NCI-H187 (cell line): ENCODE data around the gene HHAT.
"Not testable (repeated sequence)": the region's sequence is repeated elsewhere in the genome, so short reads cannot be mapped to it uniquely, and the experiment has no call there.

Experiments
- DNase-seq, 2 experiments: peaks; one replicate each; lab custom pipeline; 2025; lab: John Stamatoyannopoulos, UW

HHAT gene

DNA sequence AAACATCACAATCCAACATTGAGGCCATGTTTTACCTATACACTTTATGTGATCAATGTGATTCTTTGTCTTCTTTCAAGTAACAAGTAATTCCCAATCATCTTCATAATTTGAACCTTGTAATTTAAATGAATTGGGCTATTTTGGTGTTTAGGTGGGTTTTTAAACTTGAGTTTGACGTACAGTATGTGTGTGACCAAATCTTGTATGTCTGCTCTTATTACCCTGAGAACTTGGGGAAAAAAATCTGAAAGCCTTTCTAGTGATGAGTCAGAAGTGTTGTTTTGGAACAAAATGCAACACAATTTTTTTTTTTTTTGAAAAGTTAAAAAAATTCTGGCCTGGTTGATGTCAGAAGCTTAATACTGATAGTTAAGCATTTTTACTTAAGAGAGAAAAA, 68.5 kb downstream of the HHAT start:
- no peak for DNase-seq

DNA sequence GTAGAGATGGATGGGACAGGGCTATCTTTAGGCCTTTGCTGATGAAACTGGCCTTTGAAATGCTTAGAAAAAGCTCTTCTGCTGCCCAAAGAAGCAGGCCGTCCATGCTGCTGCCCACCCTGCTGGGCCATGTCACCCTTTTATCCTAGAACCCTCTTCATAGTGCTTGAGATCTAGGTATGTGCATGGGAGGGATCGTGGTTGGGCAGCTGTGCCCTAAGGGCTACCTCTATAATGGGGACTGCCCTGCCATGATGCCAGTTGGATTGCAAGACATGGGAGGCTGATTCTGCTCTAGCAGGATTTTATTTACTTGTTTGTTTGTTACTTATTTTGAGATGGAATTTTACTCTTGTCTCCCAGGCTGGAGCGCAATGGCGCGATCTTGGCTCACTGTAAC, 69.0 kb downstream of the HHAT start:
- no peak for DNase-seq

DNA sequence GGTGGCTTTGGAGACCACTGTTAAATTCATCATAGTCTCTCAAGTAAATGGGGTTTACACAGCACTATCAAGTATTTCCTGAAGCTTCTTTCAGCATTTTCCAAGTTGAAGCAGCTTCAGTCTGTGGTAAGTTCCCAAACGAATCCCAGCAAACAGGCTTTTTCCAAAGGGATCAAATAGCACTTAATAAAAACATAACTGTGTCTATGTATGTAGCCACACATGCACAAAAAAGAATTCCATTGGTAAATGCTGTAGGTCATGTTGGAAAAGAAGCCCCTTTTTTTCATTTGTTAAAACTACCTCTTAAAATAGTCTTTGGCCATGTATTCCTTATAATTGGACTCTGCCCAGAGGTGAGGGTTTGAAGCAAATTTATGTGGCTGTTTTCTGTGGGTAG, 69.8 kb downstream of the HHAT start:
- DNase-seq, result no peak

DNA sequence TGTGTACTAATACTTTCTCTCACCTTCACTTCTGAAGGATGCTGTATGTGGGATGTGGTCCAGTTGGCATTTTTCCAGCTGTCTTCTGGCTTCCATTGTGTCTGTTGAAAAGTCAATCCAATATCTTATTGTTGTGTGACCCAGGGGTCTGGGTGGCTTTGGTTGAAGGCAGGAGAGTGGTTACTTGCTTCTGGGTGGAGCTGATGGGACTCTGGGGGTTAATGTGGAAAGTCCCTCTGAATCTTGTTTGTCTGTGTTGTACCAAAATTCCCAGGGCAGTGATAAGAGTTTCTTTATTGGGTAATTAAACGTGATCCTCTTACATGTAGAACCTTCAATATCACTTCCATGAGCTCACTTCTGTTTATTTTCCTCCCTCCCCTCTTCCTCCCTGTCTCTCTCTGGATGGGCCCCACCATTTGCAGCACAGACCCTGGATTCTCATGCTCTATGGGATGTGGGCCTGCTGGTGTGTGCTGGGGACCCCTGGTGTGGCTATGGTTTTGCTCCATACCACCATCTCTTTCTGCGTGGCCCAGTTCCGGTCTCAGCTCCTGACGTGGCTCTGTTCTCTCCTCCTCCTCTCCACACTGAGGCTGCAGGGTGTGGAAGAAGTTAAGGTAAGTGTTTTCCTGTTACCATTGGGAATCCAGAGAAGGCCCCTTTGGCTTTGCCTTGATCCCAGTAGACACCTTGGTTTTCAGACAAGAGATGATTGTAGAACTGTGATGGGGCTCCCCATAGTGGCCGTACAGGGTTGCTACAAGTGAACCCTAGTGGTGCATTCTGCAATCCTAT, 71.5 kb downstream of the HHAT start:
- no peak for DNase-seq

DNA sequence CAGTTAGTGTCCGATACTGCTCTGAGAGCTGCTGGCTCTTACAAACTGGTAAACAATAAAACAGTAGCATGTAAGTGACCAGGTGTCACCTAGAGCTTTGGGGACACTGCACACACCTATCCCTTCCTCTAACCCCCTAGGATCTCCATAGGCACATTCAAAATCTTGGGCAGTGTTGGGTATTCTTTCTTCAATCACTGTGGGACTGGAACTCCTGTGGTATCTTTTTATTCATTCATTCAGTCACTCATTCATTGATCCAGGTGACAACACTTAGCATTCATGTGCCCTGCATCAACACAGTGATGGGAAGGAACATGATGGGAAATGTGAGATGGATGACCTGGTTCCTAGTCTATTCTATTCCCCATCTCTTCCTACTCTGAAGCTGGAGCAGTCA, 73.9 kb downstream of the HHAT start:
- no peak for DNase-seq

DNA sequence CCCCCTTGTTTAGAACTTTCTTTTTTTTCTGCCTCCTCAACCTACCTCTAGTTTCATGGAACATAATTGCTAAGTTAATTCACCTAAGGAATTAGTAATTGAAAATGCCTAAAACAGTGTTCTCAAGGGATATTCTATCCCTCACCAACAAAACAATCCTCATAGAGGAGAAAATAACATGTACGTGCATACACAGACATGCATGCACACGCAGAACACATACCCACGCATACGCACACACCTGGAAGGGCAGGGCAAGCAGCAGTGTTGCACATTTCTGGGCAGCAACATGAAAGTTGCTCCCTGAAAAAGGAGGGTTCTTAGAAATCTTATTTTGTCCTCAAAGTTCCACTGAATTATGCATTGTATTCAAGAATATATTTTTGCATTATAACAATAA, 76.6 kb downstream of the HHAT start:
- no peak for DNase-seq

DNA sequence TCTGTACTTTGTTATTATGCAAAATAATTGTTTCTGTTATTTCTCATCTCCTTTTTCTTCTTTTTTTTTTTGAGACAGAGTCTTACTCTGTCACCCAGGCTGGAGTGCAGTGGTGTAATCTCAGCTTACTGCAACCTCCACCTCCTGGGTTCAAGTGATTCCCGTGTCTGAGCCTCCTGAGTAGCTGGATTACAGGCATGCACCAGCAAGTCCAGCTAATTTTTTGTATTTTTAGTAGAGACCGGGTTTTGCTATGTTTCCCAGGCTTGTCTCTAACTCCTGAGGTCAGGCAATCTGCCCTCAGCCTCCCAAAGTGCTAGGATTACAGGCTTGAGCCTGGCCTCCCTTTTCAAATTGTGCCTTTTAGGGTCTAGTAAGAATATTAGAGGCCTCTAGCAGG, 77.6 kb downstream of the HHAT start:
- DNase-seq, result not testable (repeated sequence)

DNA sequence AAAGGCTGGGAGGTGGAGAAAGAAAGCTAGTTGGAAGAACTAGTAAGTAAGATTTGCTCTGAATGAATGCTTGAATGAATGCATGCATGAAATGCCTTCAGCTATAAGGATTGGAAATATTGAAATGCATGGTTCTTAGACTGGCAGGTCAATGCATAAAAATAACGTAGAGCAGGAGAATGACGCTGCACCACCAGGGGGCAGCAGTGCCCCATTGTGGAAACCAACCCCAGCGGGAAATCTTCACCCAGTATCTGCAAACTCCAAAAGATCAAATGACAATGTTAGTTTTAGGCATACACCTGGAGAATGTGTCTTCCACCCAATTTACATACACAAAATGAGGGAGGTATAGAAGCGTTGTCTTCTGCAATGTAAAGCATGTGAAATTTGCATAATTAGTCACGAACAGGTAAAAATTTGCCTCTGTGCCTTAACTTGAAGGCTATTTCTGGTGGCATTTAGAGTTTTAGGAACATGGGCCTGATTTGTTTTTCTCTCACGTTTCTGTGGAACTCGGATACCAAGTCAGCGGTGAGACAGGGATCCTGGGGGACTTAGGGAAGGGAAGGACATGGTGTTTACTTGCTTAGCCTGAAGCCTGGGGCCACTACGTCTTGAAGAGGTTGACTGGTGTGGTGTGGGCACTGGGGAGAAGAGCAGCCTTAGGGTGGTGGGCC, 78.6 kb downstream of the HHAT start:
- DNase-seq, result peak; percentile 13 to 25

DNA sequence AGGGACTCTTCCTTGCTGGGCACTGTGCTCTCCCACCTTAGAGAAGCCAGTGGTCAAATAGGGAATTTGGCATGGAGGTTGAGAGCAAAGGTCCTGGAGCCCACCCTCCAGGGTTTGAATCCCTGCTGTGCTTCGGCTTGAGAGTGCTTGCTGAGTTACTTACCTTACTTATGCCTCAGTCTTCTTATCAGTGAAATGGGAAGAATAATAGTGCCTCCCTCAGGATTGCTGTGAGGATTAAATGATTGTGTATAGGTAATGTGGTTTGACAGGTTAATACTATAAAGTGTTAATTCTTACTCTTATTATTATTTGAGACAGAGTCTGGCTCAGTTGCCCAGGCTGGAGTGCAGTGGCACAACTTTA, 79.2 kb downstream of the HHAT start:
- DNase-seq, result no peak

DNA sequence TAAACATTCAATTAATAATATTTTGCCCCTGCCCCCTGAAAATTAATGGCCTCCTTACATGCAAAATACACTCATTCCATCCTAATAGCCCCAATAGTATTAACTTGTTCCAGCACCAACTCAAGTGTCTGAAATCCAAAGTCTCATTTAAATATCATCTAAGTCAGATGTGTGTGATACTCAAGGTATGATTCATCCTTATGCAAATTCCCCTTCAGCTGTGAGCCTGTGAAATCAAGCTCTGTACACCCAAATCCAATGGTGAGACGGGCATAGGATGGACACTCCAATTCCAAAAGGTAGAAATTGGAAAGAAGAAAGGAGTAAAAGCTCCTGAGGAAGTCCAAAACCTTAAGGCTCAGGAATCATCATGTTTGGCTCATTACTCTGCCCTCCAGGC, 83.5 kb downstream of the HHAT start:
- DNase-seq, result no peak

DNA sequence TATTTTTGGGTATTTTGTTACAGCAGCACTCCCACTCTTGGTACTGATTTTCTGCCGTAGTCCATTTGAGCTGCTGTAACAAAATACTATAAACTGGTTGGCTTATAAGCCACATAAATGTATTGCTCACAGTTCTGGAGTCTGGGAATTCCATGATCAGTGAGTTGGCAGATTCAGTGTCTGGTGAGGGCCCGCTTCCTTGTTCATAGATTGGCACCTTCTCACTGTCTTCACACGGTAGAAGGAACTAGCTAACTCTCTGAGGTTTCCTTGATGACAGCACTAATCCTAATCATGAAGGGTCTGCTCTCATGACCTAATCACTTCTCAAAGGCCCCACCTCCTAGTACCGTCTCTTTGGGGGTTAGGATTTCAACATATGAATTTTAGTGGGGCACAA, 85.2 kb downstream of the HHAT start:
- DNase-seq, result no peak

DNA sequence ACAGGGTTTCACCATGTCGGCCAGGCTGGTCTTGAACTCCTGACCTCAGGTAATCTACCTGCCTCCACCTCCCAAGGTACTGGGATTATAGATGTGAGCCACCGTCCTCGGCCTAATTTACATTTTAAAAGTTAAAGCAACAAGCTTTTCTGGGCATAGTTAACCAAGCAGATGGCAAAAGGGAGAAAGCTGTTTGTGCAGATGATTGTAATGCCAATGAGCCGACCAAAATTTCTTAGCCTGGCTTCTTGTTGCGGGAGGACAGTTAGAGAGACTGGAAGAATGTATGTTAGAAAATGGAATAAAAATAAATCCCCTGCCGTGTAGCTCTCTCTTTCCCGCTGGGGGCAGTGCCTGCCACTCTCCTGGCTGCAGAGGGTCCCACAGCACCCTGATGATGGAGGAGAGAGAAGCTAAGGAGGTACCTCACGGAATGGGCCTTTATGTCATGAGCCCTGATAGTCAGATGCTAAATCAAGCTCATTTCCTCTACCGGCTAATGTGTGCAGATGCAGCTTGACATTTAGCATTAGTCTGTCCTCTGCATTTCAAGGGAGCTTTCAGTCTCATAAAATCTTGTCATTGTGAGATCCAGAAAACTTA, 87.2 kb downstream of the HHAT start:
- no peak for DNase-seq

DNA sequence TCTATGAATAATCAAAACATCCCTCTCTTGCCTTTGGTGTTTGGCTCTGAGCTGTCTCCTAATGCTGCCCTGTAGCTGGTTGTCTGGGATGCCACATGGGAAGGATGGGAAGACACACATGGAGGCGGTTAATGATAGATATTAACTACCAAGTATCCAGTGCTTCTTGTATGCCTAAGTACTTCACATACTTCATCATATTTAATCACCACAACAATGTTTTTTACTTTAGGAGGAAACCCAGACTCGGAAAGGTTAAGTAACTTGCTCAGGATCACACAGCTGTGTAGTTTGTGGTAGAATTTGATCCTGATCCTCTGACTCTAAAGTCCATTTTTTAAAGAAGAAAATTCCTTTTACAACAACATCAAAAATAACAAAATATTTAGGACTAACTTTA, 88.0 kb downstream of the HHAT start:
- DNase-seq, result no peak

DNA sequence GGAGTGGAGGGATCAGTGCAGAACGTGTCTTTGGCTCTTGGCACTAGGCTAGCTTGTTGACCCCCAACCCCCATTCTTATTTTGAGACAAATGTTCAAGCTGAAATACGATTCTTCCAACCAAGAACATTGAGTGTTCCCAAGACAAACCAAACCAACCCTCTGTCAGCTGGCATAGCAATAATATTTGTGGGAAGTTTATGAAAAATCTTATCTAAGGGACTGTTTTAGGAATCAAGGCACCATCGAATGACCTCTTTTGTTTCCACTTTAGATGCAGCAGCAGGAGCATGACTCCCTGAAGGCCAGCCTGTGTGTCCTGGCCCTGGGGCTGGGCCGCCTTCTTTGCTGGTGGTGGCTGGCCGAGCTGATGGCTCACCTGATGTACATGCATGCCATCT, 89.2 kb downstream of the HHAT start:
- DNase-seq, result no peak

DNA sequence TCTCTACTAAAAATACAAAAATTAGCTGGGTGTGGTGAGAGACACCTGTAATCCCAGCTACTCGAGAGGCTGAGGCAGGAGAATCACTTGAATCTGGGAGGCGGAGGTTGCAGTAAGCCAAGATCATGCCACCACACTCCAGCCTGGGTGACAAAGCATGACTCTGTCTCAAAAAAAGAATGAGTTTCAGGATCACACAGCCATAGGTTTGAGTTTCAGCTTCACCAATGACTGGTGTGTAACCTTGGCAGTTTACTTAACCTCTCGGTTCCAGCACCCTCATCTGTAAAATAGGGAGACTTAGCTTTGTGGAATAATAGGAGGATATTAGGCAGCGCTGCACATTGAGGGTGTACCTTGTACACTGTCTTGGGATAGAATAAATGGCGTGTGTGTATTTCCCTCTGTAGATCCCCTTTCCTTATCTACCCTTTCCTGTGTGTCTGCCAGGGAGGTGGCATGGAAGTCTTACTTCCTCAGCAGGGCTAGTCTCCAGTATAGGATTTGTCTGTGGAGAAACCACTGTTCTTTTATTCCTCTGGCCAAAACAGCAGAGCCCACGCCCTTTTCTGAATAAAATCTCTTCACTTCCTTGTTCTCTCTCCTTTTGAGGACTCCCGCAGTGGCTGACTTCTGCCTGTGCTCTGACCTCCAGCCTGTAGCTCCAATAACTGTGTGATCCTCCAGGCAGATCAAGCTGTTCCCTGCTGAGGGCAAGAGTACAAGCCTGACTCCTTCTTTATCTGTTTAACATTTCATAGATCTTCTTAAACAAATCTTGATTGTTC, 90.4 kb downstream of the HHAT start:
- no peak for DNase-seq

DNA sequence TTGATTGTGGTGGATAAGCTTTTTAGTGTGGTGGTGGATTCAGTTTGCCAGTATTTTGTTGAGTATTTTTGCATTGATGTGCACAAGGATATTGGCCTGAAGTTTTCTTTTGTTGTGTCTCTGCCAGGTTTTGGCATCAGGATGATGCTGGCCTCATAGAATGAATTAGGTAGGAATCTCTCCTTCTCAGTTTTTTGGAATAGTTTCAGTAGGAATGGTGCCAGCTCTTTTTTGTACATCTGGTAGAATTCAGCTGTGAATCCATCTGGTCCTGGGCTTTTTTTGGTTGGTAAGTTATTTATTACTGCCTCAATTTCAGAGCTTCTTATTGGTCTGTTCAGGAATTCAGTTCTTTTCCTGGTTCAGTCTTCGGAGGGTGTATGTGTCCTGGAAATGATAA, 98.0 kb downstream of the HHAT start:
- DNase-seq, result not testable (repeated sequence)

DNA sequence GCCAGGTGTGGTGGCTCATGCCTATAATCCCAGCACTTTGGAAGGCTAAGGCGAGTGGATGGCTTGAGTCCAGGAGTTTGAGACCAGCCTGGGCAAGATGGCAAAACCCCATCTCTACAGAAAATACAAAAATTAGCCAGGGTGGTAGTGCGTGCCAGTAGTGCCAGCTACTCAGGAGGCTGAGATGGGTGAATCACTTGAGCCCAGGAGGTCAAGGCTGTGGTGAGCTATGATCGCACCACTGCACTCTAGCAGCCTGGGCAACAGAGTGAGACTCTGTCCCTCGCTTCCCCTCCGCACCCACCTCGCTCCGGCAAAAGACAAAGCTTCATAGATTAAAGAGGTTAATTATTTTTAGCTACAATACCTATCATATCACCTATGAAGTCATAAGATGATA, 100.0 kb downstream of the HHAT start:
- no peak for DNase-seq

DNA sequence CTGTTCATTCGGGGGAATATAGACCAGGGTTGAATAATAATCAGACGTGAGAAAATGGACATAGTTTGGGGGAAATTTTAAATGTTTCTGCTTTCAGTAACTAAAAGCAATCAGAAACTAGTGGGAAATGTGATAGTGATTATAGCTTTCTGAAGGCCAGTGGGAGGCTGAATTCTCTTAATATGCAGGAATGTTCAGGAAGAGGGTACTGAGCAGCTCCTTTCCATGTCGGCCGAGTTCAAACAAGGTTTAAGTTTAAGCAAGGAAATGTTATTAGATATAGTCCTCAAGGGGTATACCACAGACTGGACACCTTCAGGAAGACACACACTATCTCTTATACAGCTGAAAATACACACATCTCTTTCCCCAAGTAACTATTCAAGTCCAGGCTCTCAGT, 105.5 kb downstream of the HHAT start:
- no peak for DNase-seq

DNA sequence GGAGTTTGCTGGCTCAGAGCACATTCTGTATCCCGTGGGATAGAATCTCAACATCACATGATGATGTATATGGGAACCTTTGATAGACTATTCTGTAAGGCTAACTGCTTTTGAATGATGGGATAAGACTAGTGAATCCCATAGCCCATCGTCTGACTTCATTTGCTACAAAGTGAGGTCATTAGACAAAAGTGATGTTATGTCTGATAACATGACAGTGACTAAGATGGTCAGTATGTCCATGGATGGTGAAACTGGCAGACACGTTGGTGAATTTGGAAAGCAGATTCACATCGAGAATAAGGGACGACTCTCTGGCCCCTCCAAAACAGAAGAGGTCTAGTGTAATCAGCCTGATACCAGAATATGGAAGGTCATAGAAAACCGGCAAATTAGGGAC, 108.4 kb downstream of the HHAT start:
- DNase-seq, result no peak

DNA sequence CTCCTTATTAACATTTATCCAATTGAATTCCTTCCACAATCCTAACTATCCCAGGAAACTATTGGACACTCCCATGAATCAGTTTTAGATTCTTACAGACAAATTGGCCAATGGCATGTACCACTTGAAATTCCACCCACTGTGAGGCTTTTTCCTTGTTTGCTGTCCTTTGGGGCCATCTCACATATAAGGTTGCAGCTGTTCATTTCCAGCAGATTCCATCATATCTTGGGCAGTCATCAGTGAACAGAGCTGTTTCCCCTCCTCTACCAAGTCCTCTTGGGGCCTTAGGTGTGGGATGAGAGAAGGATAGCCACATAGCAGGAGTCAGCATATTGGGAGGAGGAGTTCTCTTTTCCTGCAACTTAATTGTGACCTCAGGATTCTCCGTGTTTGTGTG, 109.1 kb downstream of the HHAT start:
- DNase-seq, result no peak

DNA sequence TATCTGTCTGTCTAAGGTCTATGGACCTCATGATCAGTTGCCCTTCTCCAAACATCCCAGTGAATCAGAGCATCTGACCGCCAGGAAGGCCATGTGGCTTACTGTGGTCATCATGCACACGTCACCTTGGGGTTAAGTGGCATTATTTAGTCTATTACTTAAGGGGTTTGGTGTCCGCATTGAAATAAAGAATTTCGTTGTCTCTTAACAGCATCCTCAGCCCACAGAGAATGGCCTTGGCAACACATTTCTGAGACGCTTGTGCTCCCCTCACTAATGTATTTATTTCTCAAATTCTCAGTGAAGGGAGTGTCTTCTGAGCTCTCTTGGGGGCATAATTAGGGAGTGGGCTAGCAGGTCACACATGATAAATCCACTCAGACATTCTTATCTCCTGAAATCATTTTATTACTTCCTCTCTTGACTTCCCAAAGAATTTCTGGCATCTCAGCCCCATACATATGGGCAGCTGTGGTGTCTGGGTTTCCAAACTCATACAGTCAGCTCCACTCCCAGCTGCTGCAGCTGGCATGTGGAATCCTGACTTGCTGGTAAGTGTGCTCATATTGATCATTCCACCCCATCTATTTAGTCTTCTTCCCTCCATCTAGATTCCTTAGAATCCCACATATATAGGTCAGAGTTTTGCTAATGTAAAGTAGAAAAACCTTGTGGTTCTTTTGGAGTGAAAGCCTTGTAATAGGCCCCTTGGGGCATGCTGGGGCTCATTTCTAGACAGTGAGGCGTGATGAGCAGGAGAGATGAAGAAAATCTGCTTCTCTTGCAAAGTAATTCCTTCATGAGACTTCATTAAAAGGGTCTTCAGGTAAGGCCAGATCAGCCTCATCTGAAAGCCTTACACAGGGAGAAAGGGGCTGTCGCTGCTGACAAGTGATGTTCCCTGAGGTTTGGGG, 110.5 kb downstream of the HHAT start:
- no peak for DNase-seq

DNA sequence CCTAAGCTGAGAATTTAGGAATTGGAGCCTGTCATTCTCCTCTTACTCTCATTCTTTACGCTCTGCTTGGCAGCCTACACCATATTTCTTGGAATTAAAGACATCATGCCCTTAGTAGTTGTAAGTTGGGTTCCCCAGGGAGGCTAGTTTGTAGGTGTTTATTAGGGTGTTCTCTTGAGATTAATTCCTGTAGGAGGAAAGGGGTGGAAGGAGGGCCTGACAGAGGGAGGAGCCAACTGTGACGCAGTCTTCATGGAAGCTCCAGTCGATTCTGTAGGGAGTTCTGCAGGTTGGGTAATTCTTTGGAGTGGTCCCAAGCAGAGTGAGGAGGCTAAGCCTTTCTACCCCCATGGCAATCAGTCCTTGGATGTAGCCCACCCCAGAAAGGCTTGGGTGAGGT, 111.4 kb downstream of the HHAT start:
- DNase-seq, result no peak
